Measurements from ENCODE around the gene HMSD.
"Not testable (repeated sequence)": the region's sequence is repeated elsewhere in the genome, so short reads cannot be mapped to it uniquely, and the experiment has no call there.

Gene HMSD

GRCh38 chr18:63909870-63910269, 39.2 kb upstream of the HMSD start:
- no peak for TF ChIP-seq CTCF (IDR thresholded peaks at IDR 0.05; ENCODE audit: borderline replicate concordance, insufficient read depth, low read depth, low read length)
- no peak overlapping the region for H3K4me3 ChIP-seq (ENCODE audit: low read depth, low read length)

- no peak for TF ChIP-seq CTCF (IDR thresholded peaks at IDR 0.05; ENCODE audit: borderline replicate concordance, insufficient read depth, low read depth, low read length)
- H3K4me3 ChIP-seq (ENCODE audit: low read depth, low read length) = no peak overlapping the region
Observed at GRCh38 chr18:63917817-63918216, 31.3 kb upstream of the HMSD start.

- no peak for TF ChIP-seq CTCF (IDR thresholded peaks at IDR 0.05; ENCODE audit: borderline replicate concordance, insufficient read depth, low read depth, low read length)
- no peak overlapping the region for H3K4me3 ChIP-seq (ENCODE audit: low read depth, low read length)
Observed at GRCh38 chr18:63922049-63922448, 27.1 kb upstream of the HMSD start.

GRCh38 chr18:63924551-63924950, 24.6 kb upstream of the HMSD start:
- H3K4me3 ChIP-seq (ENCODE audit: low read depth, low read length) = no peak overlapping the region
- no peak for TF ChIP-seq CTCF (IDR thresholded peaks at IDR 0.05; ENCODE audit: borderline replicate concordance, insufficient read depth, low read depth, low read length)

- H3K4me3 ChIP-seq (ENCODE audit: low read depth, low read length) = no peak overlapping the region
- TF ChIP-seq CTCF (IDR thresholded peaks at IDR 0.05; ENCODE audit: borderline replicate concordance, insufficient read depth, low read depth, low read length) = no peak
Observed at GRCh38 chr18:63928331-63928730, 20.8 kb upstream of the HMSD start.

- H3K4me3 ChIP-seq (ENCODE audit: low read depth, low read length) = not testable (repeated sequence)
Observed at GRCh38 chr18:63929369-63929768, 19.7 kb upstream of the HMSD start.

GRCh38 chr18:63930773-63931354, 18.2 kb upstream of the HMSD start:
- no peak overlapping the region for H3K4me3 ChIP-seq (ENCODE audit: low read depth, low read length)
- no peak for TF ChIP-seq CTCF (IDR thresholded peaks at IDR 0.05; ENCODE audit: borderline replicate concordance, insufficient read depth, low read depth, low read length)
